GM12874 (cell line): ENCODE measurements around the gene EZH1.

Experiments used
- TF ChIP-seq, protein P1 (sequence below): IDR thresholded peaks from 2 replicates; pipeline ENCODE4 v1.5.1; 2011; ENCODE audit warnings: low read depth, mild to moderate bottlenecking, control low read depth, low read length, moderate library complexity; ENCODE audit not compliant: insufficient read depth

EZH1 gene

DNA sequence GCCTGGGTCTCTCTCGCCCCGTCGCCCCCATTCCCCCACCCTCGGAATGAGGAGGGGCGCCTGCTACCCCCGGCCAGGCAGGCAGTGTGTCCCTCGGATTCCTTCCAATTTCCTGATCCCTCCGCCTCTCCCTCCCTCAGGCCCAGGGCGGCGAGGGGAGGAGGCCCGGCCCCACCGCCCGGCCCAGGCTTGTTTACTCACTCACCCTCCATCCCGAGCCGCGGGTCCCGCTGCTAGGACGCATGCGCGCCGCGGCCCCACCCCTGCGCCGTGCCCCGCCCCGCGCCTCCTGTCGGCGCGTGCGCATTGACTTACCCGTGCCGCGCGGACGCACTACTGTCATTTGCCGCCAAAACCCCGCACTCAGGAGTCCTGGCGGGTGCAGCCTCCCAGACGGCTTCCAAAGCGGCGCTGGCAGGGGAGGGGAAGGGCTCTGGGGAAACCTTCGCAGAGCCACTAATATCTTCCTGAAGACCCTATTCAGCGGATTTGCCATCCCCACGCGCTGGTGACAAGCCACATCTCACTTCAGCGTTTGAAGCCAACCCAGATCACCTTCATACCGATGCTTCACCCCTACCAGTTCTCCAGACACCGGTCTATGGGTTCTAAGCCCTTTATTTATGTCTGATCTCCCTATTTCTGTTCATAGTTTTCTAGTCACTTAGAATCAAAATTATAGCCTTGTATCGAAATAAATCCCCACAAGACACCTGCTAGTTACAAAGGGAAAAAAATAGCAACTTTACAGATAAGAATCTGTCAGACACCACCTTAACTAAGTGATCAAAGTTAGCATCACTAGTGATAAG lies at the start of gene EZH1:
EZH1 (minus strand) TSS at position 235 of the 812 bp plus-strand sequence. CDS start 16,099 bp downstream, outside the sequence.
- TF ChIP-seq, protein P1, sequence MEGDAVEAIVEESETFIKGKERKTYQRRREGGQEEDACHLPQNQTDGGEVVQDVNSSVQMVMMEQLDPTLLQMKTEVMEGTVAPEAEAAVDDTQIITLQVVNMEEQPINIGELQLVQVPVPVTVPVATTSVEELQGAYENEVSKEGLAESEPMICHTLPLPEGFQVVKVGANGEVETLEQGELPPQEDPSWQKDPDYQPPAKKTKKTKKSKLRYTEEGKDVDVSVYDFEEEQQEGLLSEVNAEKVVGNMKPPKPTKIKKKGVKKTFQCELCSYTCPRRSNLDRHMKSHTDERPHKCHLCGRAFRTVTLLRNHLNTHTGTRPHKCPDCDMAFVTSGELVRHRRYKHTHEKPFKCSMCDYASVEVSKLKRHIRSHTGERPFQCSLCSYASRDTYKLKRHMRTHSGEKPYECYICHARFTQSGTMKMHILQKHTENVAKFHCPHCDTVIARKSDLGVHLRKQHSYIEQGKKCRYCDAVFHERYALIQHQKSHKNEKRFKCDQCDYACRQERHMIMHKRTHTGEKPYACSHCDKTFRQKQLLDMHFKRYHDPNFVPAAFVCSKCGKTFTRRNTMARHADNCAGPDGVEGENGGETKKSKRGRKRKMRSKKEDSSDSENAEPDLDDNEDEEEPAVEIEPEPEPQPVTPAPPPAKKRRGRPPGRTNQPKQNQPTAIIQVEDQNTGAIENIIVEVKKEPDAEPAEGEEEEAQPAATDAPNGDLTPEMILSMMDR, result no peak

DNA sequence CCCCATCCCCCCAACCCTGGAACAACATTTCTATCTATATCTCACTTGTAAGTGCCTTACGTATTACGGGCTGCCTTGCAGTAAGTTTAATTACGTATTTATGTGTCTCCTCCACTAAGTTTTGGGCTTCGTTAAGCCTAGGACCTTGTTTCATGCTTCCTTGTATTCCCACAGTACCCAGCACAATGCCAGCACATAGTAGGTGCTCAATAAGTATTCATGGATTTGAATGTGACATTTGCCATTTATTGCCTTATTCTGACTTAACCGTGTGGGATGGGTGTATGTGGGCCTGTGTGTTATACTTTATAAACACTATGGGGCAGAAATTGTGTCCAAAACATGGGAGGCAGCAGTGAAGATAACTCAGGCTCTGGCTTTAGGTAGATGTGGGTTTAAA lies 47.7 kb upstream of the EZH1 start:
- TF ChIP-seq, protein P1, result no peak

DNA sequence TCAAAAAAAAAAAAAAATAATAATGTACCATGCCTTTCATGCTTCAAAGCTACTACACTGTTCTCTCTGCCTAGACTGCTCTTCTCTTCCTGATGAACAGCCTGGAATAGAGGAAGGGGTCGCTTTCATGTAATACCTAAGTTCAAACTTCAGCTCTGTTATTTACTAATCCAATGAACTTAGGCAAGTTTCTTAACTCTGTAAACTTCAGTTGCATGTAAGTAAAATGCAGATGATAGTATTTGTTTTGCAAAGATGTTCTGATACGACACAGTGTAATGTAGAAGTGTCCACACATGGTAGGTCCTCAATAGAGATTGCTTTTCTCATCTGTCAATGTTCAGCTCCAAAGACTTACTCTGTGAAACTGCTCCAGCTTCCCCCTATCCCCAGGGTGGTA lies 47.1 kb upstream of the EZH1 start:
- TF ChIP-seq, protein P1, result no peak

DNA sequence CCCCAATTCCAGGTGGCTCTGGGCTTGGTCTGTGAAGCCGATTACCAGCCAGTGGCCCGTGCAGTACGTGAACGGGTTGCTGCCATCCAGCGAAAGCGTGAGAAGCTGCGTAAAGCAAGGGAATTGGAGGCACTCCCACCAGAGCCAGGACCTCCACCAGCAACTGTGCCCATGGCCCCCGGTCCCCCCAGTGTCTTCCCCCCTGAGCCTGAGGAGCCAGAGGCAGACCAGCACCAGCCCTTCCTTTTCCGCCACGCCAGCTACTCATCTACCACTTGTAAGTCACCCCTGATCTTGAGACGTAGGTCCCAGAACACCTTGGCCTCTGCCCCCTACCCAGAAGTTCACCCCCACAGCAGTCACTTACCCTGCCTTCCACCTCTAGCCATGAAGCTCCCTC lies 42.4 kb upstream of the EZH1 start:
- TF ChIP-seq, protein P1, result no peak

DNA sequence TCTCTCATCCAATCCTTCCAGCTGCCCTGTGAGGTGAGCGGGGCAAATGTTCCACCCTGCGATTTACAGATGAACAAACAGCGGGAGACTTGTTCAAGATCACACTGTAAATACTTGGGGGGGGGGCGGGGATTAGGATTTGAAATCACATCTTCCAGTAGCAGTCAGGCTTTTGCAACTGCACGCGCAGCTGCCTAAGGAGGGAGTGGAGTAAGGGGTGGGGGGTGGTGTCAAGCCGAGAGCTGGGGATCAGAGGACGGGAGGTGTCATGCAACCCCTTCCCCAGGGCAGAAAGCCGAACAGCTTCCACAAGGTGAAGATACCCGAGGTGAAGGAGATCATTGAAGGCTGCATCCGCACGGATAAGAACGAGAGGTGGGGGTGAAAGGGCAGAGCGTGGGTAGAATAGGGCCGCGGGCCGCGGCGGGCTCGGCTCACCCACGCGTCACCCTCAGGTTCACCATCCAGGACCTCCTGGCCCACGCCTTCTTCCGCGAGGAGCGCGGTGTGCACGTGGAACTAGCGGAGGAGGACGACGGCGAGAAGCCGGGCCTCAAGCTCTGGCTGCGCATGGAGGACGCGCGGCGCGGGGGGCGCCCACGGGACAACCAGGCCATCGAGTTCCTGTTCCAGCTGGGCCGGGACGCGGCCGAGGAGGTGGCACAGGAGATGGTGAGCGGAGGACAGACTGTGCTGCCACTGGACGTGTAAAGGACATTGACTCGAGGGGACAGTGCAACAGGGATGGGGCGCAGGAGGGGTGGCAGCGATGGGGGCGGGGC lies 40.2 kb upstream of the EZH1 start:
- TF ChIP-seq, protein P1, result no peak

DNA sequence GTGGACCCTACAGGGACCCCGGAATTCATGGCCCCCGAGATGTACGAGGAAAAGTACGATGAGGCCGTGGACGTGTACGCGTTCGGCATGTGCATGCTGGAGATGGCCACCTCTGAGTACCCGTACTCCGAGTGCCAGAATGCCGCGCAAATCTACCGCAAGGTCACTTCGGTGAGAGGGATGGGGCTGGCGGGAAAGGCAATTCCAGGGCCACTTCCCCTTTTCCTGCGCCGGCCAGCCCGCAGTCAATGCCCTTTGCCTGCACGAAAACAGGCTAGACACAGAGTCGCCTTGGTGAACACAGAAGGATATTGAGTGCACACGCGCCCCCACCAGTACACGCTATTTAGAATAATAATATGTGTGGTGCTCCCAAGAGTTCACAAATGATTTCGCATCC lies 39.6 kb upstream of the EZH1 start:
- TF ChIP-seq, protein P1, result no peak

DNA sequence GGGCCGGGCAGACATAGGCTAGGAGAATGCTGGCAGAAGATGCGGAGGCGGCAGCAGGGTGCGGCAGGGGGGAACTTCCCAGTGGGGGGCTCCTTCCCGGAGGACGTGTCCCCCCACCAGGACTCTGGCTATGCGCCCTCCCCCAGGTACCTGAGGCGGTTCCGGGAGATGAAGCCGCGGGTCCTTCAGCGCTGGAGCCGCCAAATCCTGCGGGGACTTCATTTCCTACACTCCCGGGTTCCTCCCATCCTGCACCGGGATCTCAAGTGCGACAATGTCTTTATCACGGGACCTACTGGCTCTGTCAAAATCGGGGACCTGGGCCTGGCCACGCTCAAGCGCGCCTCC lies 38.9 kb upstream of the EZH1 start:
- TF ChIP-seq, protein P1, result no peak
